Suprapubic skin (tissue), 4 donors: ENCODE measurements around the gene ZNF304. TPM values are rescaled to one million over a fixed set of nuclear protein-coding genes. Genes with fewer than 3 reads are reported as not detected.
A peak's percentile ranks its signal among the peaks of the same experiment; 100 is the strongest.

Experiments
- DNase-seq, 2 donors: peaks; one replicate each; pipeline ENCODE4 v3.0.0-alpha.2; 2019; ENCODE audit warnings: low spot score in 2 of 2
- H3K27ac ChIP-seq: fragments of 200-600 bp; sonication (generic); one replicate; pipeline ENCODE4 v1.5.1; 2019
- H3K27me3 ChIP-seq: fragments of 200-600 bp; sonication (generic); one replicate; pipeline ENCODE4 v1.5.1; 2019
- H3K36me3 ChIP-seq: fragments of 200-600 bp; sonication (generic); one replicate; pipeline ENCODE4 v1.5.1; 2019
- H3K4me1 ChIP-seq: fragments of 200-600 bp; sonication (generic); one replicate; pipeline ENCODE4 v1.5.1; 2019
- H3K4me3 ChIP-seq: fragments of 200-600 bp; sonication (generic); one replicate; pipeline ENCODE4 v1.5.1; 2019; ENCODE audit warnings: mild to moderate bottlenecking
- H3K9me3 ChIP-seq: fragments of 200-600 bp; sonication (generic); one replicate; pipeline ENCODE4 v1.5.1; 2019
- CTCF ChIP-seq, 2 donors: fragments of 200-600 bp in 1 of 2; fragments of 450-650 bp in 1 of 2; sonication (generic) in 1 of 2; IDR thresholded peaks; one replicate each; pipeline ENCODE4 v1.5.1; 2016 to 2019; ENCODE audit warnings: antibody characterized with exemption in 2 of 2, mild to moderate bottlenecking in 1 of 2, moderate library complexity in 1 of 2
- EP300 ChIP-seq: sonication (generic); formaldehyde crosslinking; IDR thresholded peaks from one replicate; pipeline ENCODE4 v1.6.1; 2017; ENCODE audit warnings: antibody characterized with exemption
- POLR2A ChIP-seq, 2 donors: fragments of 450-650 bp; IDR thresholded peaks; one replicate each; pipeline ENCODE4 v1.6.1; 2017; ENCODE audit warnings: antibody characterized with exemption in 2 of 2, mild to moderate bottlenecking in 2 of 2, moderate library complexity in 2 of 2
- POLR2AphosphoS5 ChIP-seq, 3 donors: sonication (generic); formaldehyde crosslinking; IDR thresholded peaks; one replicate each; pipeline ENCODE4 v1.6.1; 2017; ENCODE audit warnings: antibody characterized with exemption in 3 of 3
- WGBS: methylation state at CpG from one replicate; pipeline ENCODE4 v1.1.5; 2018; 5-methylcytosine and 5-hydroxymethylcytosine counted together
- total RNA-seq, 4 donors: library from RNA; depleted of rRNA; stranded (reverse); fragments of >200 nt; gene quantifications; one replicate each; pipeline ENCODE4 v1.1.0, GENCODE V29; 2016

The ZNF304 gene
- total RNA-seq, 4 donors from 2014 or later = 10.0 to 12.4 (median 11.3) TPM

- Histone ChIP-seq H3K27ac (no peak overlapping the region), H3K4me3 (no peak overlapping the region), H3K27me3 (no peaks in the 10 kb centered on the region), H3K4me1 (no peaks in the 10 kb centered on the region), H3K9me3 (no peaks in the 10 kb centered on the region), H3K36me3 (no peaks in the 10 kb centered on the region)
- DNase-seq = no peak
- WGBS = 84% methylated on average over 6 of the region's 6 CpGs
- no peak for TF ChIP-seq CTCF (IDR thresholded peaks at IDR 0.05)
- no peak for TF ChIP-seq EP300
- no peak for TF ChIP-seq POLR2AphosphoS5 (IDR thresholded peaks at IDR 0.05)
- no peak for TF ChIP-seq POLR2A (IDR thresholded peaks at IDR 0.05)
These were observed 8.5 kb upstream of the ZNF304 start for GRCh38 chr19:57342582-57342981.

GRCh38 chr19:57348136-57348535, 2.9 kb upstream of the ZNF304 start:
- peaks cover 1% of the 10 kb centered on the region for H3K36me3 ChIP-seq
- no peak overlapping the region for H3K4me3 ChIP-seq
- no peak overlapping the region for H3K27ac ChIP-seq
- no peaks in the 10 kb centered on the region for H3K27me3 ChIP-seq
- no peaks in the 10 kb centered on the region for H3K9me3 ChIP-seq
- no peak for DNase-seq
- 33% methylated on average over 3 of the region's 3 CpGs for WGBS
- no peak for TF ChIP-seq POLR2AphosphoS5 (IDR thresholded peaks at IDR 0.05)
- TF ChIP-seq EP300 = no peak
- no peak for TF ChIP-seq POLR2A (IDR thresholded peaks at IDR 0.05)
- peaks cover 19% of the 10 kb centered on the region for H3K4me1 ChIP-seq

GRCh38 chr19:57351867-57352266, 796 bp downstream of the ZNF304 start:
- H3K4me1 ChIP-seq = peaks cover 23% of the 10 kb centered on the region
- DNase-seq = no peak
- no peak overlapping the region for H3K27ac ChIP-seq
- WGBS = 30% methylated on average over 7 of the region's 7 CpGs
- H3K36me3 ChIP-seq = peaks cover 38% of the 10 kb centered on the region
- no peaks in the 10 kb centered on the region for H3K27me3 ChIP-seq
- H3K4me3 ChIP-seq = peak overlapping the region; percentile 97
- peaks cover 8% of the 10 kb centered on the region for H3K9me3 ChIP-seq
- TF ChIP-seq CTCF (IDR thresholded peaks at IDR 0.05) = no peak
- TF ChIP-seq EP300 = no peak
- TF ChIP-seq POLR2AphosphoS5 (IDR thresholded peaks at IDR 0.05) = no peak
- no peak for TF ChIP-seq POLR2A (IDR thresholded peaks at IDR 0.05)

- H3K9me3 ChIP-seq = peaks cover 10% of the 10 kb centered on the region
These were observed 4.8 kb downstream of the ZNF304 start for GRCh38 chr19:57355916-57356315.

GRCh38 chr19:57357406-57357805, 6.3 kb downstream of the ZNF304 start:
- no peak overlapping the region for H3K27ac ChIP-seq
- H3K9me3 ChIP-seq = peaks cover 10% of the 10 kb centered on the region
- no peaks in the 10 kb centered on the region for H3K27me3 ChIP-seq
- H3K4me1 ChIP-seq = peaks cover 12% of the 10 kb centered on the region
- peaks cover 57% of the 10 kb centered on the region for H3K36me3 ChIP-seq
- DNase-seq = no peak
- no peak overlapping the region for H3K4me3 ChIP-seq
- TF ChIP-seq POLR2AphosphoS5 (IDR thresholded peaks at IDR 0.05) = no peak
- WGBS = 97% methylated on average over 5 of the region's 5 CpGs

More at GRCh38 chr19:57355916-57356315, 4.8 kb downstream of the ZNF304 start:
- WGBS = 94% methylated on average over 4 of the region's 4 CpGs
- Histone ChIP-seq H3K27me3 (no peaks in the 10 kb centered on the region), H3K4me3 (no peak overlapping the region), H3K36me3 (peaks cover 57% of the 10 kb centered on the region), H3K27ac (no peak overlapping the region), H3K4me1 (peaks cover 22% of the 10 kb centered on the region)
- TF ChIP-seq CTCF (IDR thresholded peaks at IDR 0.05) (no peak), POLR2AphosphoS5 (IDR thresholded peaks at IDR 0.05) (no peak), EP300 (no peak), POLR2A (IDR thresholded peaks at IDR 0.05) (no peak)
- no peak for DNase-seq

GRCh38 chr19:57359300-57359699, 8.2 kb downstream of the ZNF304 start:
- Histone ChIP-seq H3K27ac (no peak overlapping the region), H3K9me3 (peaks cover 10% of the 10 kb centered on the region), H3K36me3 (peaks cover 44% of the 10 kb centered on the region), H3K4me3 (no peak overlapping the region), H3K4me1 (peaks cover 14% of the 10 kb centered on the region), H3K27me3 (no peaks in the 10 kb centered on the region)
- TF ChIP-seq EP300 (no peak), POLR2AphosphoS5 (IDR thresholded peaks at IDR 0.05) (no peak), CTCF (IDR thresholded peaks at IDR 0.05) (no peak), POLR2A (IDR thresholded peaks at IDR 0.05) (no peak)
- no peak for DNase-seq
